K562 (cell line): ENCODE results near the gene NDFIP2. TPM values are rescaled to one million over a fixed set of nuclear protein-coding genes. Genes with fewer than 3 reads are reported as not detected.

Experiments
- ATAC-seq: fragments of 200-7000 bp; cut with Tn5 transposase; 3 replicates; pipeline ENCODE4 v1.9.1; 2020; ENCODE audit warnings: moderate library complexity
- BruUV-seq: library from RNA; stranded (reverse); fragments of 400-500 nt; replicated peaks from 2 replicates; lab custom pipeline; 2021; lab: Mats Ljungman, UMichigan
- CTCF ChIA-PET: fragments of 300-600 bp; formaldehyde crosslinking; extraction: SDS; loops from one replicate; lab custom pipeline; 2021; ENCODE audit warnings: low intra/inter-chr PET ratio; lab: Yijun Ruan, JAX
- POLR2A ChIA-PET: fragments of 300-600, 350-650 bp; sonication (Branson Sonifier 250); formaldehyde crosslinking; extraction: SDS; loops from one replicate; lab custom pipeline; 2021; ENCODE audit warnings: antibody characterized with exemption, inconsistent platforms; lab: Yijun Ruan, JAX
- DNase-seq, 4 experiments: peaks; one replicate each; pipeline versions ENCODE4 v3.0.0 to v3.0.0-alpha.2; 2011 to 2018; ENCODE audit warnings: low spot score in 3 of 4, mixed read lengths in 3 of 4; ENCODE audit errors: extremely low read depth in 1 of 4
- FAIRE-seq: peaks from 2 replicates; lab custom pipeline; 2011; peaks lifted over from hg19 to GRCh38; lab: Jason Lieb, UNC
- H2AFZ ChIP-seq: 2 replicates; pipeline ENCODE4 v1.6.0; 2011; ENCODE audit warnings: low read depth, low read length, control low read depth, inconsistent platforms
- H3K27ac ChIP-seq: fragments of 200-600 bp; 3 replicates; pipeline ENCODE4 v1.8.0; 2011; ENCODE audit warnings: low read depth, mild to moderate bottlenecking, control low read depth, inconsistent platforms, low read length, moderate library complexity, mixed read lengths; ENCODE audit errors: extremely low read depth
- H3K27me3 ChIP-seq, 2 experiments: fragments of 300-600 bp in 1 of 2; 2 replicates in 1 of 2; 3 replicates in 1 of 2; pipeline versions ENCODE4 v1.6.0 to v1.8.0; 2011; ENCODE audit warnings: inconsistent platforms in 2 of 2, low read length in 2 of 2, mild to moderate bottlenecking in 1 of 2, mixed read lengths in 1 of 2, moderate library complexity in 1 of 2; ENCODE audit not compliant: control insufficient read depth in 2 of 2, insufficient read depth in 2 of 2
- H3K36me3 ChIP-seq: fragments of 300-600 bp; 3 replicates; pipeline ENCODE4 v1.8.0; 2011; ENCODE audit warnings: mild to moderate bottlenecking, low read length, inconsistent platforms; ENCODE audit not compliant: control insufficient read depth, insufficient read depth
- H3K4me1 ChIP-seq, 2 experiments: fragments of 200-600 bp in 1 of 2; replicated peaks in 1 of 2; 2 replicates in 1 of 2; 3 replicates in 1 of 2; pipeline versions ENCODE4 v1.5.1 to v1.8.0; 2011; ENCODE audit warnings: inconsistent platforms in 2 of 2, low read length in 2 of 2, mild to moderate bottlenecking in 1 of 2, mixed read lengths in 1 of 2, moderate library complexity in 1 of 2; ENCODE audit not compliant: control insufficient read depth in 2 of 2, insufficient read depth in 2 of 2
- H3K4me2 ChIP-seq: 2 replicates; pipeline ENCODE4 v1.6.1; 2011; ENCODE audit warnings: low read length, control low read depth, inconsistent platforms, mixed read lengths; ENCODE audit not compliant: insufficient read depth
- H3K4me3 ChIP-seq: fragments of 200-600 bp; sonication (generic), shearing (Covaris generic); 2 replicates; pipeline ENCODE4 v1.5.1; 2016; ENCODE audit warnings: control low read depth, inconsistent platforms
- H3K79me2 ChIP-seq: fragments of 200-600 bp; 3 replicates; pipeline ENCODE4 v1.8.0; 2011; ENCODE audit warnings: low read length, inconsistent platforms; ENCODE audit not compliant: control insufficient read depth, insufficient read depth
- H3K9ac ChIP-seq, 2 experiments: 2 replicates each; pipeline versions ENCODE4 v1.6.0 to v1.6.1; 2011; ENCODE audit warnings: low read depth in 2 of 2, low read length in 2 of 2, control low read depth in 1 of 2, inconsistent platforms in 1 of 2, mild to moderate bottlenecking in 1 of 2, mixed read lengths in 1 of 2; ENCODE audit not compliant: insufficient read depth in 1 of 2
- H3K9me1 ChIP-seq: one replicate; pipeline ENCODE4 v1.6.0; 2011; ENCODE audit warnings: inconsistent platforms, mild to moderate bottlenecking, low read length, moderate library complexity; ENCODE audit not compliant: control insufficient read depth, insufficient read depth
- H3K9me3 ChIP-seq: replicated peaks from 2 replicates; pipeline ENCODE4 v1.5.1; 2011; ENCODE audit warnings: low read depth, low read length, inconsistent platforms; ENCODE audit not compliant: control insufficient read depth, insufficient read depth
- H4K20me1 ChIP-seq: replicated peaks from 2 replicates; pipeline ENCODE4 v1.6.1; 2011; ENCODE audit warnings: low read length, inconsistent platforms, mixed read lengths; ENCODE audit not compliant: control insufficient read depth, insufficient read depth
- ETV6 ChIP-seq, 3 experiments: fragments of 150-350 bp in 1 of 3; sonication (generic) in 1 of 3; formaldehyde crosslinking in 1 of 3; IDR thresholded peaks; 2 replicates each; pipeline versions ENCODE4 v1.6.1 to v1.8.0; 2014 to 2022; ENCODE audit warnings: borderline replicate concordance in 2 of 3, low read depth in 2 of 3, antibody characterized with exemption in 1 of 3, low read length in 1 of 3, mild to moderate bottlenecking in 1 of 3, missing genetic modification reagents in 1 of 3
- KDM4B ChIP-seq, 2 experiments: fragments of 450-650 bp in 1 of 2; sonication (generic) in 1 of 2; IDR thresholded peaks; 2 replicates each; pipeline ENCODE4 v1.6.1; 2016 to 2017; ENCODE audit warnings: borderline replicate concordance in 2 of 2, antibody characterized with exemption in 1 of 2, low read depth in 1 of 2, mild to moderate bottlenecking in 1 of 2
- MECOM ChIP-seq: fragments of 250-450 bp; sonication (Bioruptor Pico); IDR thresholded peaks from 2 replicates; pipeline ENCODE4 v1.8.0; 2022; ENCODE audit warnings: inconsistent platforms
- SREBF2 ChIP-seq: sonication (generic); formaldehyde crosslinking; IDR thresholded peaks from 2 replicates; pipeline ENCODE4 v1.4.0; 2020; ENCODE audit warnings: mild to moderate bottlenecking, missing genetic modification reagents
- ZBED1 ChIP-seq: IDR thresholded peaks from 2 replicates; pipeline ENCODE4 v1.6.1; 2014
- ZC3H4 ChIP-seq: sonication (generic); formaldehyde crosslinking; IDR thresholded peaks from 2 replicates; pipeline ENCODE4 v1.9.0; 2021; ENCODE audit warnings: missing genetic modification reagents, borderline replicate concordance
- ZNF134 ChIP-seq: fragments of 250-450 bp; sonication (Bioruptor Pico); conservative IDR thresholded peaks from 2 replicates; pipeline ENCODE4 v1.4.0; 2020
- WGBS: fragments of 100-300 bp; shearing (Covaris generic); methylation state at CpG from one replicate; pipeline ENCODE4 v1.1.6; 2016; ENCODE audit warnings: low coverage, mixed read lengths; ENCODE audit not compliant: insufficient coverage; ENCODE audit errors: missing lambda C conversion rate; 5-methylcytosine and 5-hydroxymethylcytosine counted together
- in situ Hi-C: fragments of 300-500 bp; cut with MboI; formaldehyde crosslinking; loops from 4 replicates; pipeline ENCODE4 v1.15.0; 2018; ENCODE audit warnings: inconsistent platforms, mixed read lengths
- intact Hi-C: fragments of 100-400 bp; cut with micrococcal nuclease; formaldehyde crosslinking; loops from 2 replicates; pipeline ENCODE4 v1.14.2; 2022
- polyA plus RNA-seq, 8 experiments: library from polyadenylated mRNA; depleted of rRNA in 4 of 8; stranded (reverse) in 5 of 8; unstranded in 3 of 8; fragments of >200 nt; fragmentation: Nextera tagmentation in 2 of 8; fragmentation: Illumina TruSeq in 1 of 8; extraction: Ambion mirVana in 2 of 8; extraction: Trizol in 1 of 8; gene quantifications; 2 replicates each; pipeline versions ENCODE4 v1.2.1 to v1.2.3, GENCODE V29; 2011 to 2014; ENCODE audit warnings: inconsistent platforms in 1 of 8, missing spikeins in 1 of 8
- total RNA-seq, 7 experiments: library from RNA; depleted of rRNA in 6 of 7; stranded (reverse); fragments of >200 nt in 6 of 7; fragmentation: Illumina TruSeq in 2 of 7; extraction: Trizol in 2 of 7; gene quantifications; 2 replicates each; pipeline versions ENCODE4 v1.2.1 to v1.2.3, GENCODE V29; 2011 to 2021; ENCODE audit warnings: low replicate concordance in 1 of 7

The NDFIP2 gene
- total and polyA plus RNA-seq, 9 of the 15 experiments (the other 6 are each of a cell fraction or from before 2014, with no cell fraction given), result 13.4 to 54.4 (median 27.8) TPM

DNA sequence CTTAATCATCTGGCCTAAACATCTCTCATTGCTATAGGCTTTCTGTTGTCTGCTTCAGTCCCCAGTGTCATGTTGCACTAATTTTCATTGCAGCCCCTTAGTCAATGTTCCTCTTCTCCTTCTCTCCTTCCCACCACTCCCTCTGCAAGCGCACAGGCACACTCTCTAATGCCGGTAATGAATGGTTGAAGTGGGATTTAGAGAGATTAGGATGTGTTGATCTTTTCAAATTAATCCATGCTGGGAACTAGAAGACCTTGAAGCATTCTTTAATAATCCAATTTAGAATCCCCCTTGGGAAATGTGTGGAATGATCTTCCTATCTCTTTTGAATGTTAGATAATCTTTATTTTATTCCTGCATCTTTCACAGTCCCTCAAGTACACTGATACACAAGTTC, 33.2 kb upstream of the NDFIP2 start:
- in situ Hi-C loops (loop anchor here (25.0 kb wide), 1 partner anchor 890 kb away; the partner anchor contains the start of gene SPRY2), intact Hi-C loops (no loop called here)
- Histone ChIP-seq H3K36me3 (no peaks in the 10 kb centered on the region), H2AFZ (0 out of 2 replicates have a peak overlapping the region, but pooled peaks have one; percentile 9), H3K4me3 (no peak overlapping the region), H4K20me1 (no peaks in the 10 kb centered on the region), H3K27ac (no peak overlapping the region), H3K79me2 (no peaks in the 10 kb centered on the region), H3K9me1 (no peaks in the 10 kb centered on the region), H3K27me3 (no peaks in the 10 kb centered on the region), H3K4me2 (no peak overlapping the region), H3K9ac (no peak overlapping the region), H3K9me3 (no peaks in the 10 kb centered on the region; the same call in 1 of the 2 replicates), H3K4me1 (peaks cover 0 to 13% of the 10 kb centered on the region in 2 experiments; a peak in 3 of 5 replicates)
- no peak for DNase-seq
- ATAC-seq, result no peak
- BruUV-seq, result no TSS peak
- WGBS, result 64% methylated on average over 2 of the region's 2 CpGs
- TF ChIP-seq MECOM (CRISPR knock-in tag) (no peak), SREBF2 (CRISPR knock-in tag) (no peak), ZC3H4 (CRISPR knock-in tag) (no peak), KDM4B (IDR thresholded peaks at IDR 0.05; ENCODE audit: borderline replicate concordance in 2 of 2, low read depth in 1 of 2) (no peak), ZNF134 (no peak)
- FAIRE-seq, result no peak
- ChIA-PET POLR2A (no interaction called here), CTCF (no interaction called here)

DNA sequence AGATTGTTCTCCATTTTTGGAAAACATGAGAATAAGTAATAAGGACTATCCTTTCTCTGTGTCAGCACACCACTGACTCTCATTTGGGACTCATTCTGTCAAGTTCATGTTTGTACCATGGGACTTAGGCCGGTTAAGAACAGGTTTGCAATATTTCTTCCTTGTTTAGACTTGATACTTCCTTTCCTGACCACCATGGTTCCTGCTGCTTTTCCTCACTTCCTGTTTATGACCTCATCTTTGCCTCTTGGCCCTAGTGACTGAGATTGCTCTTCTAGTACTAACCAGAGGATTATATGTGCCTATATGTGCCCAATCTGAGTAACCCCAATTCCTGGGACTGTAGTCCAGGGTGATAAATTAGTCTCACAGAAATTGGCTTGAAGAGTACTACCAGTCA, 32.5 kb upstream of the NDFIP2 start:
- intact Hi-C loops (no loop called here), in situ Hi-C loops (loop anchor here (25.0 kb wide), 1 partner anchor 889 kb away; the partner anchor contains the start of gene SPRY2)
- H2AFZ ChIP-seq, result peak overlapping the region; percentile 66
- no TSS peak for BruUV-seq
- 14% methylated on average over 1 of the region's 1 CpG for WGBS
- no peak overlapping the region for H3K4me3 ChIP-seq
- H3K4me2 ChIP-seq, result no peak overlapping the region
- H3K79me2 ChIP-seq, result no peaks in the 10 kb centered on the region
- H3K27ac ChIP-seq, result no peak overlapping the region
- POLR2A ChIA-PET, result no interaction called here
- H3K4me1 ChIP-seq, result peaks cover 0 to 13% of the 10 kb centered on the region in 2 experiments; a peak in 3 of 5 replicates
- no peak for FAIRE-seq
- H4K20me1 ChIP-seq, result no peaks in the 10 kb centered on the region
- H3K36me3 ChIP-seq, result no peaks in the 10 kb centered on the region
- no peak overlapping the region for H3K9ac ChIP-seq
- H3K9me3 ChIP-seq, result no peaks in the 10 kb centered on the region; the same call in 1 of the 2 replicates
- CTCF ChIA-PET, result no interaction called here
- DNase-seq, result peak in 1 of 4 experiments; percentile 15
- H3K9me1 ChIP-seq, result no peaks in the 10 kb centered on the region
- no peak for ATAC-seq
- no peaks in the 10 kb centered on the region for H3K27me3 ChIP-seq
- TF ChIP-seq ZBED1, result no peak
- peak; percentile 86 to 91; a peak in 3 of 4 replicates for TF ChIP-seq ETV6 (IDR thresholded peaks at IDR 0.05; ENCODE audit: borderline replicate concordance in 1 of 2, low read depth in 2 of 2, low read length in 1 of 2)
- no peak for TF ChIP-seq ETV6 (CRISPR knock-in tag; IDR thresholded peaks at IDR 0.05; ENCODE audit: borderline replicate concordance)
